HG03025 (cell line): Measurements from ENCODE around the gene WNT5B.
"Not testable (repeated sequence)": the region's sequence is repeated elsewhere in the genome, so short reads cannot be mapped to it uniquely, and the experiment has no call there.

Experiments
- ATAC-seq: cut with Tn5 transposase; IDR thresholded peaks from one replicate; pipeline ENCODE4 v1.9.1; 2021; ENCODE audit warnings: mild to moderate bottlenecking, moderate library complexity; ENCODE audit not compliant: unreplicated experiment, low FRiP score

WNT5B gene

GRCh38 chr12:1676043-1676442, 47.0 kb downstream of the WNT5B start:
- no peak for ATAC-seq

- no peak for ATAC-seq
Observed at GRCh38 chr12:1680804-1681492, 51.9 kb downstream of the WNT5B start.

- no peak for ATAC-seq
Observed at GRCh38 chr12:1681493-1681807, 52.4 kb downstream of the WNT5B start.

- no peak for ATAC-seq
Observed at GRCh38 chr12:1688086-1688710, 59.2 kb downstream of the WNT5B start.

GRCh38 chr12:1690578-1691122, 61.6 kb downstream of the WNT5B start, which contains the start of gene ADIPOR2:
Gene ADIPOR2 (plus strand): TSS chr12:1691070. CDS start chr12:1754344, 63,274 bp downstream.
- ATAC-seq = peak; percentile 96

GRCh38 chr12:1691123-1692007, 62.3 kb downstream of the WNT5B start:
- ATAC-seq = peak; percentile 41

- ATAC-seq = no peak
Observed at GRCh38 chr12:1692226-1692625, 63.2 kb downstream of the WNT5B start.

GRCh38 chr12:1692895-1693610, 64.0 kb downstream of the WNT5B start:
- ATAC-seq = no peak

GRCh38 chr12:1695097-1695496, 66.1 kb downstream of the WNT5B start:
- not testable (repeated sequence) for ATAC-seq

- ATAC-seq = no peak
Observed at GRCh38 chr12:1695886-1696670, 67.0 kb downstream of the WNT5B start.

GRCh38 chr12:1696800-1697199, 67.8 kb downstream of the WNT5B start:
- ATAC-seq = no peak
